OCI-LY1 (cell line): ENCODE measurements around the gene AGBL1.
"Not testable (repeated sequence)": the region's sequence is repeated elsewhere in the genome, so short reads cannot be mapped to it uniquely, and the experiment has no call there.

Experiments used
- H2AFZ ChIP-seq: fragments of 200-600 bp; sonication (generic), shearing (Covaris generic); 2 replicates; pipeline ENCODE4 v1.6.0; 2014; ENCODE audit warnings: antibody characterized with exemption, mild to moderate bottlenecking, low read length
- H3F3A ChIP-seq: fragments of 200-600 bp; sonication (generic), shearing (Covaris generic); 2 replicates; pipeline ENCODE4 v1.6.0; 2014; ENCODE audit warnings: mild to moderate bottlenecking, antibody characterized with exemption, low read length, moderate library complexity; ENCODE audit not compliant: insufficient read depth
- H3K27ac ChIP-seq: fragments of 200-600 bp; sonication (generic); 2 replicates; pipeline ENCODE4 v1.5.1; 2014; ENCODE audit warnings: low read length, mixed run types, mild to moderate bottlenecking, low read depth; ENCODE audit not compliant: poor library complexity, severe bottlenecking
- H3K27me3 ChIP-seq: fragments of 200-600 bp; sonication (generic); 2 replicates; pipeline ENCODE4 v1.6.0; 2014; ENCODE audit warnings: antibody characterized with exemption, mild to moderate bottlenecking, low read length, moderate library complexity; ENCODE audit not compliant: insufficient read depth
- H3K36me3 ChIP-seq: fragments of 200-600 bp; sonication (generic); 2 replicates; pipeline ENCODE4 v1.6.1; 2014; ENCODE audit warnings: mild to moderate bottlenecking, antibody characterized with exemption, low read length, moderate library complexity, mixed read lengths; ENCODE audit not compliant: insufficient read depth
- H3K4me1 ChIP-seq: fragments of 200-600 bp; sonication (generic); 2 replicates; pipeline ENCODE4 v1.5.1; 2014; ENCODE audit warnings: mild to moderate bottlenecking, low read length, moderate library complexity; ENCODE audit not compliant: insufficient read depth, severe bottlenecking
- H3K4me2 ChIP-seq: fragments of 200-600 bp; sonication (generic), shearing (Covaris generic); 2 replicates; pipeline ENCODE4 v1.6.1; 2014; ENCODE audit warnings: low read length
- H3K4me3 ChIP-seq: fragments of 200-600 bp; sonication (generic); 2 replicates; pipeline ENCODE4 v1.5.1; 2014; ENCODE audit warnings: low read length, low read depth, mild to moderate bottlenecking, mixed read lengths; ENCODE audit not compliant: poor library complexity, severe bottlenecking
- H3K79me2 ChIP-seq: fragments of 200-600 bp; shearing (Covaris generic); 2 replicates; pipeline ENCODE4 v1.6.1; 2016; ENCODE audit warnings: mixed run types, low read length, mixed read lengths; ENCODE audit not compliant: insufficient read depth
- H3K9ac ChIP-seq: fragments of 200-600 bp; sonication (generic), shearing (Covaris generic); 2 replicates; pipeline ENCODE4 v1.6.1; 2014; ENCODE audit warnings: mild to moderate bottlenecking, low read length, mixed read lengths
- H3K9me2 ChIP-seq: fragments of 200-600 bp; sonication (generic), shearing (Covaris generic); 2 replicates; pipeline ENCODE4 v1.6.1; 2014; ENCODE audit warnings: low read depth, mild to moderate bottlenecking, low read length, mixed read lengths
- H3K9me3 ChIP-seq: fragments of 200-600 bp; shearing (Covaris generic); 2 replicates; pipeline ENCODE4 v1.6.1; 2014; ENCODE audit warnings: low read length, mixed read lengths
- H4K20me1 ChIP-seq: fragments of 200-600 bp; sonication (generic), shearing (Covaris generic); 2 replicates; pipeline ENCODE4 v1.6.0; 2016; ENCODE audit warnings: mild to moderate bottlenecking, low read length; ENCODE audit not compliant: insufficient read depth
- EZH2 ChIP-seq: fragments of 200-600 bp; sonication (generic), shearing (Covaris generic); IDR thresholded peaks from 2 replicates; pipeline ENCODE4 v1.8.0; 2017; ENCODE audit warnings: borderline replicate concordance, mixed run types, mild to moderate bottlenecking, antibody characterized with exemption, low read length, moderate library complexity, mixed read lengths
- TF ChIP-seq, protein P1 (sequence below): fragments of 200-600 bp; sonication (generic), shearing (Covaris generic); IDR thresholded peaks from 2 replicates; pipeline ENCODE4 v1.5.1; 2017; ENCODE audit warnings: mild to moderate bottlenecking, antibody characterized with exemption, low read length, moderate library complexity, mixed read lengths

Gene AGBL1

DNA sequence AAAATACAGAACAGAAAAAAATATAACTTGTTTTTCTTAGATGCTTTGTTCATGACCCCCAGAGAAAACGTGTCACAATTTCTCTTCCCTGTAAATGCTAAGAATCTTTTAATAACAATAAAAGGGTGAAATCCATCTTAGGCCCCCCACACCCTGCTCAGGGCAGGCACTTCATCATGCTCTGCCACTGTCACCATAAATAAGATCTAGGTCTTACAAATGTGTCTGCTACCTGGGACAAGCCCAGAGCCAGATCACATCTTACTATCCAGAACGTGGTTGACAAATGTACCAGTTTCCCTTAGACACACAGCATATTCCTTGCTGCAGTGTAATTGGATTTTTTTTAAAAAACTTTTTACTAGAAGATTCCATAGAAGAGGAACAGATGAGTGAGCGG is 795.4 kb downstream of the AGBL1 start:
- H3K9me3 ChIP-seq, result no peaks in the 10 kb centered on the region
- no peaks in the 10 kb centered on the region for H3F3A ChIP-seq
- no peak overlapping the region for H2AFZ ChIP-seq
- H3K9ac ChIP-seq, result no peak overlapping the region
- no peak overlapping the region for H3K4me3 ChIP-seq
- TF ChIP-seq EZH2, result no peak
- TF ChIP-seq, protein P1, sequence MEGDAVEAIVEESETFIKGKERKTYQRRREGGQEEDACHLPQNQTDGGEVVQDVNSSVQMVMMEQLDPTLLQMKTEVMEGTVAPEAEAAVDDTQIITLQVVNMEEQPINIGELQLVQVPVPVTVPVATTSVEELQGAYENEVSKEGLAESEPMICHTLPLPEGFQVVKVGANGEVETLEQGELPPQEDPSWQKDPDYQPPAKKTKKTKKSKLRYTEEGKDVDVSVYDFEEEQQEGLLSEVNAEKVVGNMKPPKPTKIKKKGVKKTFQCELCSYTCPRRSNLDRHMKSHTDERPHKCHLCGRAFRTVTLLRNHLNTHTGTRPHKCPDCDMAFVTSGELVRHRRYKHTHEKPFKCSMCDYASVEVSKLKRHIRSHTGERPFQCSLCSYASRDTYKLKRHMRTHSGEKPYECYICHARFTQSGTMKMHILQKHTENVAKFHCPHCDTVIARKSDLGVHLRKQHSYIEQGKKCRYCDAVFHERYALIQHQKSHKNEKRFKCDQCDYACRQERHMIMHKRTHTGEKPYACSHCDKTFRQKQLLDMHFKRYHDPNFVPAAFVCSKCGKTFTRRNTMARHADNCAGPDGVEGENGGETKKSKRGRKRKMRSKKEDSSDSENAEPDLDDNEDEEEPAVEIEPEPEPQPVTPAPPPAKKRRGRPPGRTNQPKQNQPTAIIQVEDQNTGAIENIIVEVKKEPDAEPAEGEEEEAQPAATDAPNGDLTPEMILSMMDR, result no peak
- H4K20me1 ChIP-seq, result no peaks in the 10 kb centered on the region
- no peaks in the 10 kb centered on the region for H3K4me1 ChIP-seq
- no peak overlapping the region for H3K4me2 ChIP-seq
- H3K27ac ChIP-seq, result no peak overlapping the region
- H3K9me2 ChIP-seq, result no peaks in the 10 kb centered on the region
- H3K27me3 ChIP-seq, result no peaks in the 10 kb centered on the region
- no peaks in the 10 kb centered on the region for H3K36me3 ChIP-seq
- H3K79me2 ChIP-seq, result no peaks in the 10 kb centered on the region

DNA sequence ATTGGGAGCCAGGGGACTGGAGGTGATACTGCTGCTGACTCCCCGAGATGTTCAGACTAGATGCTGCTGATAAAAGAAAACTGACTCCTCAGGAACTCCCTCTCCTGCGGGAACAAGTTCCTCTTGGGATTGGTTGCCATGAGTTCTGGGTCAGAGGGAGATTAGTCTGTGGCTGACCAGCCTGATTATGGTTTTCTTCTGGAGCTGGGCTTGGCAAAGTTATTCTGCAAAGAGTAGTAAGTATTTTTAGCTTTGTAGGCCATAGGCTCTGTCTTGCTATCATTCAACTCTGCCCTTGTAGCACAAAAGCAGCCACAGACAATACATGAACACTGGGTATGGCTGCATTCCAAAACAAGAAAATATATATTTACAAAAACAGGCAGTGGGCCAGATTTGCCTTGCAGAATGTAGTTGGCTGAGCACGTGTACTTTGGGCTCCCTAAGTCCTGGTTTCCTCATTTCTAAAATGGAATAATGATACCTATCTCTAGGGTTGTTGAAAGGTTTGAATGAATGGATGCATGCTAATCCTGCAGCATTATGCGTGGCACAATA is 796.8 kb downstream of the AGBL1 start:
- Histone ChIP-seq H3K27me3 (no peaks in the 10 kb centered on the region), H3F3A (no peaks in the 10 kb centered on the region), H3K36me3 (no peaks in the 10 kb centered on the region), H3K79me2 (no peaks in the 10 kb centered on the region), H3K4me1 (no peaks in the 10 kb centered on the region), H2AFZ (no peak overlapping the region), H3K9me3 (no peaks in the 10 kb centered on the region), H3K9me2 (no peaks in the 10 kb centered on the region), H3K9ac (no peak overlapping the region), H3K4me3 (no peak overlapping the region), H3K4me2 (no peak overlapping the region), H3K27ac (no peak overlapping the region), H4K20me1 (no peaks in the 10 kb centered on the region)
- TF ChIP-seq, protein P1, result no peak
- TF ChIP-seq EZH2, result no peak

DNA sequence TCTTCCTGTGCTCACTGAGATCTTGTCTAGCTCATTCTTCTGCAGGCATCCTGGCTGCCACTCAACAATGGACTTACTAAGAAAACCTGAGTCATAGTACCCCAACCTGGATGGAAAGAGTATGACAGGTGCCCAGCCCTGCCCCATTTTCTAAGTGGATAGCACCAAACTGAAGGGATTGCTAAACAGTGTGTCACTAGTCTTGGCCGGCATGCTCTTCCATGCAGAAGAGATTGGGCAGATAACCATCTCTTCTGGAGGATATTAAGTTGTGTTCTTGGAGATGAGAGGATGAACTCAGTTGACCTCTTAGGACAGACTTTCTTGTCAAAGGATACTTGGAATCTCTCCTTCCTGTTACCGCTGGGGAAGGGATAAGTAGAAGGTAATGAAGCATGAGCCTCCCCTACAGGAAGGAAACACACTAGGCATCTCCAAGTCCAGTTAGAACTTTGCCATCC is 797.5 kb downstream of the AGBL1 start:
- H3F3A ChIP-seq, result no peaks in the 10 kb centered on the region
- no peaks in the 10 kb centered on the region for H4K20me1 ChIP-seq
- H3K79me2 ChIP-seq, result no peaks in the 10 kb centered on the region
- no peaks in the 10 kb centered on the region for H3K4me1 ChIP-seq
- H3K4me2 ChIP-seq, result no peak overlapping the region
- TF ChIP-seq, protein P1, result no peak
- TF ChIP-seq EZH2, result no peak
- no peaks in the 10 kb centered on the region for H3K27me3 ChIP-seq
- H3K9me2 ChIP-seq, result no peaks in the 10 kb centered on the region
- H2AFZ ChIP-seq, result no peak overlapping the region
- H3K4me3 ChIP-seq, result no peak overlapping the region
- no peaks in the 10 kb centered on the region for H3K36me3 ChIP-seq
- no peak overlapping the region for H3K27ac ChIP-seq
- H3K9ac ChIP-seq, result no peak overlapping the region
- H3K9me3 ChIP-seq, result no peaks in the 10 kb centered on the region

DNA sequence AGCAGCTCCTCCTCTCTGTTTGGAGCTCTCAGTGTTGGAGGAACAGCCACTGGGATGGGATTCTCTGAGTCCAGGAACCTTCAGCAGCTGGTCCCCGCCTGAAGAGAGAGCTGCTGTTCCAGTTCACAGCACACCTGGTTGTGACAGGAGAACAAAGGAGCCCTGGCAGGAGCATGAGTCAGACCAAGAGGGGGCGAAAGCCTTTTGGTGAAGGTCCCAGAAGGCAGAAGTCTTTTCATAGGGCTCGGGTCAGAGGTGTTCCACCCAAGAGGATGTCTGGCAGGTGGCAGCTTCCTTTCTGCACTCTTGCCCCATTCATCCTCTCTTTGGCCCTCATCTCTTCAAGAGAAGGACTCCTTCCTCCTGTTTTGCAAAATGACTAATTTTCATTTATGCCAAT is 799.2 kb downstream of the AGBL1 start:
- not testable (repeated sequence) for H3K9ac ChIP-seq, H3K9me2 ChIP-seq, H3K9me3 ChIP-seq, H4K20me1 ChIP-seq, H3K36me3 ChIP-seq, H3K27ac ChIP-seq, H3K4me3 ChIP-seq, H2AFZ ChIP-seq, H3F3A ChIP-seq, H3K27me3 ChIP-seq, H3K79me2 ChIP-seq, H3K4me1 ChIP-seq, H3K4me2 ChIP-seq
